Hippocampal formation (tissue), 2 donors: ENCODE measurements around the gene PEX16.

Source experiments
- DNase-seq, 2 donors: peaks; one replicate each; lab custom pipeline; 2025; lab: John Stamatoyannopoulos, UW

PEX16 gene

DNA sequence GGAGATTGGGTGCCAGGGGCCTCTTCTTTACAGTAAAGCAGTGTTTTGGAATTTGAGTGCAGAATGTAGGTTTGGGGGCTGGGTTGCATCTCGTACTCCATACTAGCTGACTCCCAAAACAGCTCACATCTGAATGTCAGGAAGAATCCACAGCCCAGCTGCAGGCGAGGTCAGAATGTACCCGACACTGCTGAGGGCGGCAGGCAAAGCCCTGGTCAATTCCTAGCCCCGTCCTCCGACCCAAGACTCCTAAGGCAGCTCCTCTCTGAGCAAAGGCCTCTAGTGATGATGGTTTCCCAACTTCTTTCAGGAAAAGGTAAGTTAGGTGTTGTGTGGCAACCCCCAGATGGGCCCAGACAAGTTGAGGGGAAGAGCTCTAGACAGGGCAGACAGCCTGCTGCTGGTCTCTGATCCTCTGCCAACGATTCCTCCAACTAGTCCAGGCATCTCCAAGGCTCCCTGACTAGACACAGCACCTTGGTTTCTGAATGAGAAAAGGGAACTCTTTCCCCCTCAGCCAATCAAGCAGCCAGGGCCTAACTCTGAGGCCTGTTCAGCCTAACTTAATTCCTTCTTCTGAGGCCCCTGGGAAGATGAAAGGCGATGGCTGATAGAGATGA lies 13.4 kb upstream of the PEX16 start:
- DNase-seq, result no peak

DNA sequence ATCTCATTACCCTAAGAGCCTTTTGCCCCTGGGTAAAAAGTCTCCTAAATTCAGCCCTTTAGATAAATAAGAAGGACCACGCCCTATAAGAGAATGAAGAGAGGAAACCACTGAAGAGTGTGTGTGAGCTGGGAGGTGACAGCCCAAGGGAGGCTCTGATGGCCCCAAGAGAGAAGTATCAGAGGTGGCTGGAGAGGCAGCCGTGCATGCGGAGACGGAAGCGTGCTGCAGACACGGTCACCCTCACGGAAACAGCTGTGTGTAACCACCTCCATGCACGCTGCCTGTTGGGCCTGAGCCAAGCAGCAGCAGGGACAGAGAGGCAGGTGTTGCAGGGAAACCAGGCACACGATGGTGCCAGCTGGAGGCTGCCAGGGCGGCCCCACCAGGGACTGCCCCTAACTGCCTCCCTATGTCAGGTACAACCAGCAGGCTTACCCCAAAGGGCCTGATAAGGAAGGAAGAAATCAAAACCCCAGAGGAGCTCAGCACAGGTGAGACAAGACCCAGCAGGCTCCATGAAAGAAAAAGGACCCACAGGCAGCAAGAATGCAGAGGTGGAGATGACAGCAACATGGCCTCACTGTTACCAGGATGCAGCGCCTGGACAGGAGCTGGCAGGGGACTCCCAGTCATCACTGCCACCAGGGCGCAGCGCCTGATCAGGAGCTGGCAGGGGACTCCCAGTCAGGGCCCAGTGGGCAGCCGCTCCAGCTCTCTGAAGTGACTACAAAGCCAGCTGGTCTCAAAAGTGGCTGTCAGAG lies 12.5 kb upstream of the PEX16 start:
- no peak for DNase-seq

DNA sequence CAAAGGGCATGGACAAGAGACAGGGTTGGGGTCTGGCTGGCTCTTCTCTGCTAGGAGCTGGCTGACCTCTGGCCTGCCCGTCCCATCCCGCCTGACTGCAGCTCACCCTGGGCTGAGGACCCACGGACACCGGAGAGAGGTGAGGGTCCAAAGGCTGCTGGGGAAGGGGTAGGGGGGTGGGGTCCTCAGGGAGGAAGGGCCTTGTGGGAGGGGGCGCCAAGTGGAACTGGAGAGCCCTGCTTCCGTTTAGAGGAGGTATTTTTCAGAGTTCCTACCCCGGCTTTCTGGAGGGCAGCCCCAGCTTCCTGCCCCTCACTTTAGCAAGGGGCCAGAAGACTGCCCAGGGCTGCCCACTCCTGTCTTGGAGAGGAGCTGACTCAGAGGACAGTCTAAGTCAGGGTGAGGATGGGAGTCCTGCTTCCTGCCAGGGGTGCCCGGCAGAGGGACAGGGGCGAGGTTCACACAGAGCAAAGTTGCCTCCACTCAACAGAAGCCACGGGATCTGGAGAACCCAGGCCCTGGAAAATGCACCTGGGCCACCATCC lies 11.9 kb upstream of the PEX16 start:
- DNase-seq, result no peak

DNA sequence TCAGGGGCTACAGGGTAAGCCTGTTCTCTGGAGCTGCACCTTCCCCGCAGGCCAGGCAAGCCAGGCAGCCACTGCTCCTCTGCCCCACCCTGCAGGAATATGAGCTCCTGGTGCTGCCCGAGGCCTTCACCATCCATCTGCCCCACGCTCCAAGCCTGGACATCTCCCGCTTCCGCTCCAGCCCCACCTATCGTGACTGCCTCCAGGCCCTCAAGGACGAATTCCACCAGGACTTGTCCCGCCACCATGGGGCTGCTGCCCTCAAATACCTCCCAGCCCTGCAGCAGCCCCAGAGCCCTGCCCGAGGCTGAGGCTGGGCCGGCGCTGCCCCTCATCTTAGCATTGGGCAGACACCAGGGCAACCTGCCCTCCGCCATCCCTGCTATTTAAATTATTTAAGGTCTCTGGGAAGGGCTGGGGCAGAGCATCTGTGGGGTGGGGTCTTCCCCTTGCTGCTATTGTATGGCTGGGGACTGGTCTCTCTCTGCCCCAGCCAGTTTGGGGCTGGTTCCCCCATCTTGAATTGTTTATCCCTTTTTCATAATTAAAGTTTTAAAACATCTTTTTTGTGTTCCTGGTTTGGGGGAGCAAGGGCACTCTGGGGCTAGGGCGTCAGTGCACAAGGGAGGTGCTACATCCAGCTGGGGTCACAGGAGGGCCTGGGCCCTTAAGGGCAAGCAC lies 11.0 kb upstream of the PEX16 start:
- DNase-seq, result no peak

DNA sequence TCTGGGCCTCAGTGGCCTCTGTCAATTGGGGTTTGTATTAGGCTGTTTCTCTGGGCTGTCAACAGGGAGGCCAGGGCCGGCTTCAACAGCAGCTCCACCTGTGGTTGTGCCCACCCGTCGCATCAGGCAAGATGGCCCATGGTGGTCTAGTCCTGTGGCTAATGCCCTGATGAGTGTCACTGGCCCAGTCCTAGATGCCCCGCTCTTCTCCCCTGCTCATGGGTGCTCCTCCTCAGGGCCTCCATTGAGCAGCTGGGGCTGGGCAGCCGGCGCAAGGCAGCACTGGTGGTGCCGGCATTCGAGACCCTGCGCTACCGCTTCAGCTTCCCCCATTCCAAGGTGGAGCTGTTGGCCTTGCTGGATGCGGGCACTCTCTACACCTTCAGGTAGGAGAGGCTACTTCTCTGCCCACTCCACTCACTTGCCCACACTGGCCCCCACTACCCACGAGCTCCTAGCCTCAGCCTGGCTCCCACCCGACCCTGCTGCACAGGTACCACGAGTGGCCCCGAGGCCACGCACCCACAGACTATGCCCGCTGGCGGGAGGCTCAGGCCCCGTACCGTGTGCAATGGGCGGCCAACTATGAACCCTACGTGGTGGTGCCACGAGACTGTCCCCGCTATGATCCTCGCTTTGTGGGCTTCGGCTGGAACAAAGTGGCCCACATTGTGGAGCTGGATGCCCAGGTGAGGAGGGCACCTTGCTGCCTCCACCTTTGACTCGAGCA lies 10.2 kb upstream of the PEX16 start:
- no peak for DNase-seq

DNA sequence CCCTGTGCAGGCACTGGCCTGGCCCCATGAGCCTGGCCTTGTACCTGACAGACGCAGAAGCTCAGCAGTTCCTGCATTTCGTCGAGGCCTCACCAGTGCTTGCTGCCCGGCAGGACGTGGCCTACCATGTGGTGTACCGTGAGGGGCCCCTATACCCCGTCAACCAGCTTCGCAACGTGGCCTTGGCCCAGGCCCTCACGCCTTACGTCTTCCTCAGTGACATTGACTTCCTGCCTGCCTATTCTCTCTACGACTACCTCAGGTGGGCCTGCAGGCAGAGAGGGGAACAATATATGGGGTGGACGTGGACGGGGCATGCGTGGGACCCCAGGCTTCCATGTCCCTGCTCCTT lies 9.6 kb upstream of the PEX16 start:
- DNase-seq, result no peak

DNA sequence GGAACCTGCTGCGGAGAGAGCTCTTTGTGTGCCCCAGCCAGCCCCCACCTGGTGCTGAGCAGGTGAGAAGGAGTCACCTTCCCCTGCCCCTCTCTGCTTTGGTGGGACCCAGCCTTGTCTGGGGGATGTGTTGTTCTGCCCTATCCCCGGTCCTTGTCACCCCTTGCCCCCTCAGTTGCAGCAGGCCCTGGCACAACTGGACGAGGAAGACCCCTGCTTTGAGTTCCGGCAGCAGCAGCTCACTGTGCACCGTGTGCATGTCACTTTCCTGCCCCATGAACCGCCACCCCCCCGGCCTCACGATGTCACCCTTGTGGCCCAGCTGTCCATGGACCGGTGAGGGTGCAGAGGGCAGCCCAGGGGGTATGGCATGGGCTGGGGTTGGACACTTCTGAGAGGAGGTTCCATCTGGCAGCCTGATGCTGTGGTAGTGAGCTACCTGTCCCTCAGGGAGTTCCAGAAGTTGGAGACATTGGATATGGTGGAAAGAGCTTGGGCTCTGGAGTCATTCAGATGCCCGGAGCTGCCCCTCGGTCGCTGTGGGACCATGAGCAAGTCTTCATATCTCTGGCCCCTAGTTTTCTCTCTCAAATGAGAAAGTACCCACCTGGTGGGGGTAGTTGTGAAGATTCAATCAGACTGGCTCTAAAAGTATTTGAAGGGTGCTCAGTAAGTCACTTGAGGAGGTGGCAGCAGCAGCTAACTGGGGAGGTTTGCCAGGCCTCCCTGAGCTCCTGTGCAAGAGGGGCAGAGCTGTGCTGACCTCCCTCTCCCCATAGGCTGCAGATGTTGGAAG lies 9.1 kb upstream of the PEX16 start:
- no peak for DNase-seq

DNA sequence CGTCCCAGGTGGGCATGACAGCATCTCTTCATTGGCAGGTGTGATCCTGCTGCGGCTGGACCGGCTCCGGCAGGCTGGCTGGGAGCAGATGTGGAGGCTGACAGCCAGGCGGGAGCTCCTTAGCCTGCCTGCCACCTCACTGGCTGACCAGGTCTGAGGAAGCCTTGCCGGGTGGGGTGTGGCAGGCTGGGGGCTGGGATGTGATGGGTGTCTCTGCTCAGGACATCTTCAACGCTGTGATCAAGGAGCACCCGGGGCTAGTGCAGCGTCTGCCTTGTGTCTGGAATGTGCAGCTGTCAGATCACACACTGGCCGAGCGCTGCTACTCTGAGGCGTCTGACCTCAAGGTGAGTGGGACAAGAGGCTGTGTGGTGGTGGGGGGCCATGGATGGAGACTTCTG lies 8.3 kb upstream of the PEX16 start:
- no peak for DNase-seq

DNA sequence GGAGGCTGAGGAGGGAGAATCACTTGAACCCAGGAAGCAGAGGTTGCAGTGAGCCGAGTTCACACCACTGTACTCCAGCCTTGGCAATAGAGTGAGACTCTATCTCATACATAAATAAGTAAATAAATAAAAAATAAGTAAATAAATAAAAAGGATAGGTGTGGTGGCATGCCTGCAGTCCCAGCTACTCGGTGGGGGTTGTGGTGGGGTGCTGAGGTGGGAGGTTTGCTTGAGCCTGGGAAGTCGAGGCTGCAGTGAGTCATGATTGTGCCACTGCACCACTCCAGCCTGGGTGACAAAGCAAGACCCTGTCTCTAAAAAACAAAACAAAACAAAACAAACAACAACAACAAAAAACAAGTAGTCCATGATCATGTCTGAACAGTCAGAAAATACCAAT lies 7.9 kb upstream of the PEX16 start:
- DNase-seq, result no peak

DNA sequence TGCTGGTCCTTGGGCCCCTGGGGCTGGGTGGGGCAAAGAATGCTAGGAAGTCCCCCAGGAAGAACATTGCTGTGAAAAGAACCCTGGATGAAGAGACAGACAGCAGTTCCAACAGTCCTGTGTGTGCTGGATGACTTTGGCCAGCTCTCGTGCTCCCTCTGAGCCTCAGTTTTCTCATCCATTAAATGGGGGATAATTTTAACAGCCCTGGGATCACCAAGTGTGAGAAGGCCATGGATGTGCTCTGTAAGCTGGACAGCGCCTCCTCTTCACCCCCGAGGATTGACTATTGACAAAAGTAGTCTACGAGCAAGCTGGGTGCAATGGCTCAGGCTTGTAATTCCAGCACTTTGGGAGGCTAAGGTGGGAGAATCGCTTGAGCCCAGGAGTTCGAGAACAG lies 7.2 kb upstream of the PEX16 start:
- no peak for DNase-seq

DNA sequence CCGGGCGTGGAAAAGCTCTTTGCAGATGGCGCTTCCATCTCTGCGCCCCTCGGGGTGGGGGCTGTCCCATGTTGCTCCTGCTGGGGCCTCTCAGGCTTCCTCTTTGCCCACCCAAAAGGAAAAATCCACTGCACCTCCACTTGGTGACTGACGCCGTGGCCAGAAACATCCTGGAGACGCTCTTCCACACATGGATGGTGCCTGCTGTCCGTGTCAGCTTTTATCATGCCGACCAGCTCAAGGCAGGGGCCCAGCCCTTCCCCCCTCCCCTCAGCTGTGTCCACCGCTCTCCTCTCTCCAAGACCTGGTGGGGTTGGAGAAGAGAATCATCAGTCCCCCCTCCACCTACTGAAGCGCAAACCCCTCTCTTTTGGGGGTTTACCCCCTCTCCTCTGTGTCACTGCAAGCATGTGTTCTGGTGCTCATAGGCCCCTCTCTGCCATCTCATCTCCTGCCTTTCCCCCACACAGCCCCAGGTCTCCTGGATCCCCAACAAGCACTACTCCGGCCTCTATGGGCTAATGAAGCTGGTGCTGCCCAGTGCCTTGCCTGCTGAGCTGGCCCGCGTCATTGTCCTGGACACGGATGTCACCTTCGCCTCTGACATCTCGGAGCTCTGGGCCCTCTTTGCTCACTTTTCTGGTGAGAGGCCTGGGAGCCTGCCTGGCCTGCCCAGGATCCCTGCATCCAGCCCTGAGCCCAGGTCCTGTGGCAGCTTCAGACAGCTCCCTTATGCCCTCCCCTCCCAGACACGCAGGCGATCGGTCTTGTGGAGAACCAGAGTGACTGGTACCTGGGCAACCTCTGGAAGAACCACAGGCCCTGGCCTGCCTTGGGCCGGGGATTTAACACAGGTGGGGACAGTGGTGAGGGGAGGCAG lies 6.6 kb upstream of the PEX16 start:
- no peak for DNase-seq

DNA sequence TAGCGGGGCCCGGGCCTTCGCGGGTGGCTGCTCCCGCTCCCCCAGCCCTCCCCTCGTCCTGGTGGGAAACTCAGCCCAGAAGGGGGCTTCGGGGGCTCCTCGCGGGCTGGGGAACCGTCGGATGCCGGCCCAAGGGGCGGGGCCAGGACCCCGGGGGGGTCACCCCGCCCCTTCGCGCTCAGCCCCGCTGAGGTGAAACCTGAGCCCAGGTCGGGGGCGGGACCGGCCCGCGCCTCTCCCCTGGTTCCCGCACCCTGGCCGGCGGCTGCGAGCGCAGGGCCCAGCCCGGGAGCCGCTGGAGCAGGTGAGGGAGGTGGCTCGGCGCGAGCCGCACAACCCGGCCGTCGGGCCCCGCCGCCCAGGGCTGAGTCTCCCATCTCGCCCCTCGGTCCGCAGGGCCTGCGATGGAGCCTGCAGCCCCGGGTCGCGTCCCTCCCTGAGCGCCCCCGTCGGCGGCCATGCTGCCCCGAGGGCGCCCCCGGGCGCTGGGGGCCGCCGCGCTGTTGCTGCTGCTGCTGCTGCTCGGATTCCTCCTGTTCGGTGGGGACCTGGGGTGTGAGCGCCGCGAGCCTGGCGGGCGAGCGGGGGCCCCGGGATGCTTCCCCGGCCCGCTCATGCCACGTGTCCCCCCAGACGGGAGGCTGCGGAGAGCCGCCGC lies 4.9 kb upstream of the PEX16 start, which contains the start of gene LARGE2:
Gene LARGE2 (plus strand): TSS at position 232 of the 658 bp plus-strand sequence. CDS start 227 bp downstream, at position 459.
- no peak for DNase-seq

DNA sequence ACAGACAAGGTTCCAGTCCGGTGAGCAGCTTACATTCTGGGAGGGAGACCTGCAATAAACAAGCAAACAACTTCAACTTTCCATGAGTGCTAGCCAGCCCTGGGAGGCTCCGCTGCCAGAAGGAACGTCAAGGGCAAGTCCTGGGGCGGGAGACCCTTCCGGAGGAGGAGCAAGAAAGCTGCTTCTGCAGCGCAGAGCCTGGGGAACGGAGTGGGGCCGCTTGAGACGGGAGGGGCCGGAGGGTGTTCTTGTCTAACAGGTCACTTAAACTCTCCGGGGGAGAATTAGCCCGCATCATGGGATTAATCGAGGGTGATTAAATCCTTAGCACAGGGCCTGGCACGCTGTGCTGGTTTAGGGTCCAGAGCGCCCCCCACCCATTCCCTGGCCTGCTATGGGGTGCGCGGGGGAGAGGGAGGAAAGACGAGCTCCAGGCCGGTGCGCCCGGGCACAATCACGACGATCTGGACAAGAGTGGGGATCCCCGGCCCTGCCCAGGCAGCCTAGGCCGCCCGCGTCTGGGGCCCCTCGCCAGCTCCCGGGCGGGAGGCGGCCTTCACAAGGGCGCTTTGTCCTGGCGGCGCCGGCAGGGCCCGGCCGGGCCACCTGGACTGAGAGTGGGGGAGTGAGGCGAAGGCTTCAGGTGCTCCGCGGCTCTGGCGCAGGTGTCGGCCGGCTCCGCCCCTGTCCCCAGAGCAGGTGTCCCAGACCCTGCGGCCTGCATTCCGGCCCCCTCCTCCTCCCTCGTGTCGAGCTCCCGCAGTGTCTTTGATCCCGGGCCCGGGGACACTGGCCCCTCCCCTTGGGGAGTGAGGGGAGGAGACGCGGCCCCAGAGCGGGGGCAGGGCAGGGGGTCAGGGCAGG lies 4.1 kb upstream of the PEX16 start:
- DNase-seq, result no peak

DNA sequence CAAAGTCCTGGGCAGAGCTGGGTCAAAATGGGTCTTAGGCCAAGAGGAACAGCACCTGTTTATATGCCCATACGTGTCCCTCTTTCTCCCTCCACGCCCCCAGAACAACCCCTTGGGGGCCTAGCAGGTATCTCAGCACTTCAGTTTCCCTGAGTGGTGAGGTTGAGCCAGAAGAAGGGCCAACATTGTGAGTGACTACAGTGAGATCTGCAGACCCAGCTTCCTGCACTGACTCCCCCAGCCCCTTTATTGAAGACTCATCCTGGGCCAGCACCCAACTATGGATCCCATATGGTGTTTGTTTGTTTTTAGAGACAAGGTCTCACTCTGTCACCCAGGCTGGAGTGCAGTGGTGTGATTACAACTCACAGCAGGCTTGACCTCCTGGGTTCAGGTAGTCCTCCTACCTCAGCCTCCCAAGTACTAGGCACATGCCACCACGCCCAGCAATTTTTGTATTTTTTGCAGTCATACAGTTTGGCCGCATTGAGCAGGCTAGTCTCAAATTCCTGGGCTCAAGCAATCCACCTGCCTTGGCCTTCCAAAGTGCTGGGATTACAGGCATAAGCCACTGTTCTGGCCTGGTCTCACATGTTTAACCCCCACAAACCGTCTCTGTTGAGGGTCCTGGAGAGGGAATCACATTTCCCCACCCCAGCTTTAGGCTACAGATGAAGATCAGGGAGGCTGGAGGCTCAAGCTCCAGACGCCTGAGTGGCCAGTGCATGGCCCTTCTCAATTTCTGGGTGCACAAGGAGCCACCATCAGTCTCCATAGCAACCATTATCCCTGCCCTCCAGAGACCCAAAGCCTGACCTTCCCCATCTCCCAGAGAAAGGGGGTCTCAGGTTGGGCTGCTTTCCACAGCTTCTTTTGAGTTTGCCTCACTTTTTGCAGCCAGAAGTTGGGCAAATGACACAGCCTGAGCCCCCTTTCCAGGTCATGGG lies 3.1 kb upstream of the PEX16 start:
- no peak for DNase-seq

DNA sequence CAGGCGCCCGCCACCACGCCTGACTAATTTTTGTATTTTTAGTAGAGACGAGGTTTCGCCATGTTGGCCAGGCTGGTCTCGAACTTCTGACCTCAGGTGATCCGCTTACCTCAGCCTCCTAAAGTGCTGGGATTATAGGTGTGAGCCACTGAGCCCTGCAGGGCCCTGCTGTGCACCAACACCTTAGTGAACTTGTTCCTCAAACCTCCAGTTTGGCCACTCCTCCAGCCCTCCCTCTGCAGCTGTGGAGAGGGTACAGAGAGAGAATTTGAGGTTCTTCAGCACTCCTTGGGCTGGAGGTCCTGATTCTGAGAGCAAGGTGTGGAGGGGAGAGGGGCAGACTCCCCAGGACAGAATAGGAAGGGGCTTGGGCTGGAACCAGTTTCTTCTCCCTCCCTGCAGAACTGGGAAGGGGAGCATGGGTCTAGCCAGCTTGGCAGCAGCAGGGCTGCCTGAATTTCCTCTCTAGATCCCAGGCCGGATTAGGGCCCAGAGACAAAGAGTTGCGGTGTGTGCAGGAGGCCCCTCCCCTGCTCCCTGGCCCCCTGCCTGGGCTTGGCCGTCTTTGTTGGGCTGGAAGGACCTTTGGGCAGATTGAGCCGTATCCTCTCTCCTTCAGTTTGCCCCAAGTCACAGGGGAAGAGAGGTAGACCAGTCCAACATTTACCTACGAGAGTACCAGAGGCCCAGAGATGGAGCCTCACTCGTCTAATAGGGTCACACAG lies 2.3 kb upstream of the PEX16 start:
- DNase-seq, result no peak

DNA sequence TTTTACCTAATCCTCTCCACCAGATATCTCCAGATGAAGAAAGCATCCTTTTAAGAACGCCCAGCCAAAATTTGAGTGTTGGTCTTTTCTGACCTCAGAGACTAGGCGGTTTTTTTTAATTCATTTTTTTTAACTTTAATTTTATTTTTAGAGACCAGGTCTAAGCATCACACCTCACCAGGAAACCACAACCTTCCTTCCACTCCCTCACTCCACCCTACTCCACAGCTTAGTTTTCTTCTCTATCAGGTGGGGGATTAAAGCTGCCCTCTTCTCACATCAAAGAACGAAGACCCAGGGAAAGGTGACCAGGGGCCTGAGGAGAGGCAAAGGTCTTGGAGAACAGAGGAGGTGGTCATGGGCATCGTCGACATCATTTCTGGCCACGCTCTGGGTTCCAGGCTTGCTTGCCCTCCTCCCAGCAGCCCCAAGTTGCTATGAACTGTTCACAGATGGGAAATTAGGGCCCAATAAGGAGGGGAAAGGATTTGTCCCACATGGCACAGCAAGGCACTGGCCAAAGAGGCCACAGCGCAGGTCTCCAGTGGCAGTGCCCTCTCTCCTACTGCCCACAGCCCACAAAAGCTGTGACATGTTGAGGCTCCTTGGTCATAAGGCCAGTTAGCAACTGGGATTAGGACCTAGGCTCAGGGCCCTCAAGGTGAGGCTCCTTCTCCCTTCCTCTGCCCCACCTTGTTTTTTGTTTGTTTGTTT lies 1.4 kb upstream of the PEX16 start:
- no peak for DNase-seq
